GM12878 (cell line): ENCODE results near the gene REPS1. TPM values are rescaled to one million over a fixed set of nuclear protein-coding genes. Genes with fewer than 3 reads are reported as not detected.

Experiments
- BHLHE40 ChIP-seq, 2 experiments: fragments of 450-650 bp in 1 of 2; IDR thresholded peaks; 2 replicates each; pipeline ENCODE4 v1.6.1; 2011 to 2017; ENCODE audit warnings: low read depth in 2 of 2, borderline replicate concordance in 1 of 2, improper control_type of control experiment in 1 of 2, low read length in 1 of 2, mild to moderate bottlenecking in 1 of 2
- BMI1 ChIP-seq: fragments of 450-650 bp; IDR thresholded peaks from 2 replicates; pipeline ENCODE4 v1.6.1; 2016; ENCODE audit warnings: mild to moderate bottlenecking, moderate library complexity, borderline replicate concordance
- CREB1 ChIP-seq: IDR thresholded peaks from 2 replicates; pipeline ENCODE4 v1.6.1; 2012; ENCODE audit warnings: low read depth, mild to moderate bottlenecking, inconsistent platforms
- FOXK2 ChIP-seq: fragments of 450-650 bp; IDR thresholded peaks from 2 replicates; pipeline ENCODE4 v1.6.1; 2017; ENCODE audit warnings: mild to moderate bottlenecking, moderate library complexity
- IKZF1 ChIP-seq: fragments of 450-650 bp; conservative IDR thresholded peaks from 2 replicates; pipeline ENCODE4 v1.6.1; 2017; ENCODE audit warnings: antibody characterized with exemption, mild to moderate bottlenecking
- IKZF2 ChIP-seq, 2 experiments: fragments of 450-650 bp; IDR thresholded peaks; 2 replicates each; pipeline ENCODE4 v1.6.1; 2017; ENCODE audit warnings: mild to moderate bottlenecking in 2 of 2, moderate library complexity in 2 of 2
- LARP7 ChIP-seq: fragments of 450-650 bp; IDR thresholded peaks from 2 replicates; pipeline ENCODE4 v1.6.1; 2017; ENCODE audit warnings: mild to moderate bottlenecking
- MYC ChIP-seq: IDR thresholded peaks from 2 replicates; pipeline ENCODE4 v1.6.1; 2011; ENCODE audit warnings: mild to moderate bottlenecking, low read length, moderate library complexity, inconsistent platforms; ENCODE audit not compliant: insufficient read depth, insufficient replicate concordance, insufficient read length, severe bottlenecking
- RBBP5 ChIP-seq: fragments of 200-600 bp; sonication (generic); conservative IDR thresholded peaks from 2 replicates; pipeline ENCODE4 v1.6.1; 2016
- SMAD1 ChIP-seq: fragments of 450-650 bp; IDR thresholded peaks from 2 replicates; pipeline ENCODE4 v1.6.1; 2018; ENCODE audit warnings: mild to moderate bottlenecking, low read depth; ENCODE audit not compliant: partially characterized antibody
- SMARCA5 ChIP-seq: fragments of 450-650 bp; IDR thresholded peaks from 2 replicates; pipeline ENCODE4 v1.6.1; 2017; ENCODE audit warnings: mild to moderate bottlenecking
- SRF ChIP-seq, 2 experiments: IDR thresholded peaks; 2 replicates each; pipeline ENCODE4 v1.6.1; 2011; ENCODE audit warnings: low read depth in 2 of 2, low read length in 2 of 2, mild to moderate bottlenecking in 1 of 2, moderate library complexity in 1 of 2
- SUZ12 ChIP-seq: fragments of 200-600 bp; sonication (generic); IDR thresholded peaks from one replicate; pipeline ENCODE4 v1.6.1; 2018; ENCODE audit warnings: antibody characterized with exemption, mild to moderate bottlenecking; ENCODE audit not compliant: unreplicated experiment
- polyA plus RNA-seq, 11 experiments: library from polyadenylated mRNA; depleted of rRNA in 4 of 11; unstranded in 6 of 11; stranded (reverse) in 5 of 11; fragments of >200 nt; fragmentation: Nextera tagmentation in 4 of 11; fragmentation: Illumina TruSeq in 1 of 11; extraction: Ambion mirVana in 4 of 11; extraction: Trizol in 1 of 11; gene quantifications; 1 replicate in 1 of 11; 2 replicates in 10 of 11; pipeline versions ENCODE4 v1.2.1 to v1.2.3, GENCODE V29; 2011 to 2016; ENCODE audit warnings: inconsistent platforms in 2 of 11, missing spikeins in 2 of 11, low read depth in 1 of 11
- total RNA-seq, 4 experiments: library from RNA; depleted of rRNA in 3 of 4; stranded (reverse); fragments of >200 nt in 3 of 4; fragmentation: Illumina TruSeq in 1 of 4; extraction: Trizol in 1 of 4; gene quantifications; 2 replicates each; pipeline versions ENCODE4 v1.2.1 to v1.2.3, GENCODE V29; 2013 to 2021
- TF ChIP-seq, protein P1 (sequence below): IDR thresholded peaks from 2 replicates; pipeline ENCODE4 v1.6.1; 2011; ENCODE audit warnings: borderline replicate concordance, low read depth, mild to moderate bottlenecking, moderate library complexity, low read length; ENCODE audit not compliant: insufficient read depth, poor library complexity, severe bottlenecking
- TF ChIP-seq, protein P2 (sequence below): IDR thresholded peaks from 2 replicates; pipeline ENCODE4 v1.6.1; 2012; ENCODE audit warnings: low read depth, low read length, improper control_type of control experiment
- TF ChIP-seq, protein P3 (sequence below): fragments of 450-650 bp; IDR thresholded peaks from 2 replicates; pipeline ENCODE4 v1.6.1; 2017; ENCODE audit warnings: borderline replicate concordance
- TF ChIP-seq, protein P4 (sequence below): fragments of 450-650 bp; IDR thresholded peaks from 2 replicates; pipeline ENCODE4 v1.6.1; 2014; ENCODE audit warnings: mild to moderate bottlenecking
- TF ChIP-seq, protein P5 (sequence below): IDR thresholded peaks from 2 replicates; pipeline ENCODE4 v1.6.1; 2012; ENCODE audit warnings: low read length, inconsistent platforms
- TF ChIP-seq, protein P6 (sequence below): fragments of 450-650 bp; formaldehyde crosslinking; IDR thresholded peaks from 2 replicates; pipeline ENCODE4 v1.4.0; 2022; ENCODE audit warnings: mild to moderate bottlenecking, moderate library complexity

The REPS1 gene
- total and polyA plus RNA-seq, 10 of the 15 experiments (the other 5 are each of a cell fraction or from before 2014, with no cell fraction given): 13.7 to 59.3 (median 31.7) TPM

DNA sequence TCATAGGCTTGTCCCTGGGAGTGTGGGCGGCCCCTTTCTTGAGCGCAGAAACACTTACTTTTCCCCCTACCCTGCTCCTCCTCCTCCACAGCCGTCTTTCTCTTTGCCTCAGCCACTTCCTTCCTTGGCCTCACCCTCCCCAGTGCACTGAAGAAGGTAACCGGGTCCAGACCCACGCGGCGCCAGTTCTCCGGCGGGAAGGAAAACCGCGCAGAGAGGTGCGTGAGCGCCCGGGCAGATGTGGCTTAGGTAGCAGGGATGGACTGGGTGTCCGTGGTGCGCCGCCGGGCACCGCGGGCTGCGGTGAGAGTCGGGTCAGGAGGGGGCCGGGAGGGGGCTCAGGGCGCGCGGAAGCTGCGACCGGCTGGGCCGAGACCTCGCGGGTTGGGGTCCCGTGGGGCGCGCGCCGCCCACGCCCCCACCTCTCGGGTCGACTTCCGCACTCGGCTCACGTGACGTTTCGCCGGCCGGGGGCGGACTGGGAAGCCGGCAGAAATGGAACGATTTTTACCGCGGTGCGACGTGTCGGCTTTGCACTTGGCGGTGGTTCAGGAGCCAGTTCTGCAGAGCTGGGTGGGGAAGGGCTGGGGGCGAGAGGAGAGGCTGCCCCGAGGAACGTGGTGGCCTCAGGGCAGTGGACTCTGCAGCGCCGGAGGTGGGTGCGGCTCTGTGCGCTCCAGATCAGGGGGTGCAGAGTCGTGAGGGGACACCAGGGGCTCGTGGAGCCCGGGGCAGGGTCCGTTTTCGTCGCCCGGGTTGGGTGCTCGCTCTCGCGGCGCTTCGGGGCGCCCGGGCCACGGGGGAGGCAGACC is 40.8 kb upstream of the REPS1 start, which contains the start of gene ABRACL (continued):
- TF ChIP-seq, protein P1, sequence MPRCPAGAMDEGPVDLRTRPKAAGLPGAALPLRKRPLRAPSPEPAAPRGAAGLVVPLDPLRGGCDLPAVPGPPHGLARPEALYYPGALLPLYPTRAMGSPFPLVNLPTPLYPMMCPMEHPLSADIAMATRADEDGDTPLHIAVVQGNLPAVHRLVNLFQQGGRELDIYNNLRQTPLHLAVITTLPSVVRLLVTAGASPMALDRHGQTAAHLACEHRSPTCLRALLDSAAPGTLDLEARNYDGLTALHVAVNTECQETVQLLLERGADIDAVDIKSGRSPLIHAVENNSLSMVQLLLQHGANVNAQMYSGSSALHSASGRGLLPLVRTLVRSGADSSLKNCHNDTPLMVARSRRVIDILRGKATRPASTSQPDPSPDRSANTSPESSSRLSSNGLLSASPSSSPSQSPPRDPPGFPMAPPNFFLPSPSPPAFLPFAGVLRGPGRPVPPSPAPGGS: peak; percentile 2
- TF ChIP-seq MYC (no peak), SMAD1 (peak; percentile 50), IKZF2 (IDR thresholded peaks at IDR 0.05) (peak; percentile 68 to 77), LARP7 (0 out of 2 replicates have a peak, but pooled peaks have one; percentile 45), SMARCA5 (peak; percentile 15; the same call in 1 of the 2 replicates), SRF (IDR thresholded peaks at IDR 0.05; ENCODE audit: low read depth in 2 of 2, low read length in 2 of 2) (no peak), IKZF1 (peak; percentile 89), SUZ12 (no peak), BHLHE40 (IDR thresholded peaks at IDR 0.05; ENCODE audit: borderline replicate concordance in 1 of 2, low read depth in 2 of 2, low read length in 1 of 2) (peak; percentile 89 to 97), BMI1 (no peak), RBBP5 (no peak), CREB1 (peak; percentile 44; the same call in 1 of the 2 replicates), FOXK2 (no peak)
- TF ChIP-seq, protein P2, sequence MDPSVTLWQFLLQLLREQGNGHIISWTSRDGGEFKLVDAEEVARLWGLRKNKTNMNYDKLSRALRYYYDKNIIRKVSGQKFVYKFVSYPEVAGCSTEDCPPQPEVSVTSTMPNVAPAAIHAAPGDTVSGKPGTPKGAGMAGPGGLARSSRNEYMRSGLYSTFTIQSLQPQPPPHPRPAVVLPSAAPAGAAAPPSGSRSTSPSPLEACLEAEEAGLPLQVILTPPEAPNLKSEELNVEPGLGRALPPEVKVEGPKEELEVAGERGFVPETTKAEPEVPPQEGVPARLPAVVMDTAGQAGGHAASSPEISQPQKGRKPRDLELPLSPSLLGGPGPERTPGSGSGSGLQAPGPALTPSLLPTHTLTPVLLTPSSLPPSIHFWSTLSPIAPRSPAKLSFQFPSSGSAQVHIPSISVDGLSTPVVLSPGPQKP: 0 out of 2 replicates have a peak, but pooled peaks have one; percentile 14
- TF ChIP-seq, protein P3, sequence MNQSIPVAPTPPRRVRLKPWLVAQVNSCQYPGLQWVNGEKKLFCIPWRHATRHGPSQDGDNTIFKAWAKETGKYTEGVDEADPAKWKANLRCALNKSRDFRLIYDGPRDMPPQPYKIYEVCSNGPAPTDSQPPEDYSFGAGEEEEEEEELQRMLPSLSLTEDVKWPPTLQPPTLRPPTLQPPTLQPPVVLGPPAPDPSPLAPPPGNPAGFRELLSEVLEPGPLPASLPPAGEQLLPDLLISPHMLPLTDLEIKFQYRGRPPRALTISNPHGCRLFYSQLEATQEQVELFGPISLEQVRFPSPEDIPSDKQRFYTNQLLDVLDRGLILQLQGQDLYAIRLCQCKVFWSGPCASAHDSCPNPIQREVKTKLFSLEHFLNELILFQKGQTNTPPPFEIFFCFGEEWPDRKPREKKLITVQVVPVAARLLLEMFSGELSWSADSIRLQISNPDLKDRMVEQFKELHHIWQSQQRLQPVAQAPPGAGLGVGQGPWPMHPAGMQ: no peak
- TF ChIP-seq, protein P4, sequence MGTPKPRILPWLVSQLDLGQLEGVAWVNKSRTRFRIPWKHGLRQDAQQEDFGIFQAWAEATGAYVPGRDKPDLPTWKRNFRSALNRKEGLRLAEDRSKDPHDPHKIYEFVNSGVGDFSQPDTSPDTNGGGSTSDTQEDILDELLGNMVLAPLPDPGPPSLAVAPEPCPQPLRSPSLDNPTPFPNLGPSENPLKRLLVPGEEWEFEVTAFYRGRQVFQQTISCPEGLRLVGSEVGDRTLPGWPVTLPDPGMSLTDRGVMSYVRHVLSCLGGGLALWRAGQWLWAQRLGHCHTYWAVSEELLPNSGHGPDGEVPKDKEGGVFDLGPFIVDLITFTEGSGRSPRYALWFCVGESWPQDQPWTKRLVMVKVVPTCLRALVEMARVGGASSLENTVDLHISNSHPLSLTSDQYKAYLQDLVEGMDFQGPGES: no peak
- TF ChIP-seq, protein P5, sequence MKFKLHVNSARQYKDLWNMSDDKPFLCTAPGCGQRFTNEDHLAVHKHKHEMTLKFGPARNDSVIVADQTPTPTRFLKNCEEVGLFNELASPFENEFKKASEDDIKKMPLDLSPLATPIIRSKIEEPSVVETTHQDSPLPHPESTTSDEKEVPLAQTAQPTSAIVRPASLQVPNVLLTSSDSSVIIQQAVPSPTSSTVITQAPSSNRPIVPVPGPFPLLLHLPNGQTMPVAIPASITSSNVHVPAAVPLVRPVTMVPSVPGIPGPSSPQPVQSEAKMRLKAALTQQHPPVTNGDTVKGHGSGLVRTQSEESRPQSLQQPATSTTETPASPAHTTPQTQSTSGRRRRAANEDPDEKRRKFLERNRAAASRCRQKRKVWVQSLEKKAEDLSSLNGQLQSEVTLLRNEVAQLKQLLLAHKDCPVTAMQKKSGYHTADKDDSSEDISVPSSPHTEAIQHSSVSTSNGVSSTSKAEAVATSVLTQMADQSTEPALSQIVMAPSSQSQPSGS: no peak
- TF ChIP-seq, protein P6, sequence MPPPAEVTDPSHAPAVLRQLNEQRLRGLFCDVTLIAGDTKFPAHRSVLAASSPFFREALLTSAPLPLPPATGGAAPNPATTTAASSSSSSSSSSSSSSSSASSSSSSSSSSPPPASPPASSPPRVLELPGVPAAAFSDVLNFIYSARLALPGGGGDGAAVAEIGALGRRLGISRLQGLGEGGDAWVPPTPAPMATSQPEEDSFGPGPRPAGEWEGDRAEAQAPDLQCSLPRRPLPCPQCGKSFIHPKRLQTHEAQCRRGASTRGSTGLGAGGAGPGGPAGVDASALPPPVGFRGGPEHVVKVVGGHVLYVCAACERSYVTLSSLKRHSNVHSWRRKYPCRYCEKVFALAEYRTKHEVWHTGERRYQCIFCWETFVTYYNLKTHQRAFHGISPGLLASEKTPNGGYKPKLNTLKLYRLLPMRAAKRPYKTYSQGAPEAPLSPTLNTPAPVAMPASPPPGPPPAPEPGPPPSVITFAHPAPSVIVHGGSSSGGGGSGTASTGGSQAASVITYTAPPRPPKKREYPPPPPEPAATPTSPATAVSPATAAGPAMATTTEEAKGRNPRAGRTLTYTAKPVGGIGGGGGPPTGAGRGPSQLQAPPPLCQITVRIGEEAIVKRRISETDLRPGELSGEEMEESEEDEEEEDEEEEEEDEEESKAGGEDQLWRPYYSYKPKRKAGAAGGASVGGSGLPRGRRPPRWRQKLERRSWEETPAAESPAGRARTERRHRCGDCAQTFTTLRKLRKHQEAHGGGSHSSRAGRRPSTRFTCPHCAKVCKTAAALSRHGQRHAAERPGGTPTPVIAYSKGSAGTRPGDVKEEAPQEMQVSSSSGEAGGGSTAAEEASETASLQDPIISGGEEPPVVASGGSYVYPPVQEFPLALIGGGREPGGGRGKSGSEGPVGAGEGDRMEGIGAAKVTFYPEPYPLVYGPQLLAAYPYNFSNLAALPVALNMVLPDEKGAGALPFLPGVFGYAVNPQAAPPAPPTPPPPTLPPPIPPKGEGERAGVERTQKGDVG (CRISPR knock-in tag): no peak
